Measurements from ENCODE around the gene SCUBE1.

Gene SCUBE1

DNA sequence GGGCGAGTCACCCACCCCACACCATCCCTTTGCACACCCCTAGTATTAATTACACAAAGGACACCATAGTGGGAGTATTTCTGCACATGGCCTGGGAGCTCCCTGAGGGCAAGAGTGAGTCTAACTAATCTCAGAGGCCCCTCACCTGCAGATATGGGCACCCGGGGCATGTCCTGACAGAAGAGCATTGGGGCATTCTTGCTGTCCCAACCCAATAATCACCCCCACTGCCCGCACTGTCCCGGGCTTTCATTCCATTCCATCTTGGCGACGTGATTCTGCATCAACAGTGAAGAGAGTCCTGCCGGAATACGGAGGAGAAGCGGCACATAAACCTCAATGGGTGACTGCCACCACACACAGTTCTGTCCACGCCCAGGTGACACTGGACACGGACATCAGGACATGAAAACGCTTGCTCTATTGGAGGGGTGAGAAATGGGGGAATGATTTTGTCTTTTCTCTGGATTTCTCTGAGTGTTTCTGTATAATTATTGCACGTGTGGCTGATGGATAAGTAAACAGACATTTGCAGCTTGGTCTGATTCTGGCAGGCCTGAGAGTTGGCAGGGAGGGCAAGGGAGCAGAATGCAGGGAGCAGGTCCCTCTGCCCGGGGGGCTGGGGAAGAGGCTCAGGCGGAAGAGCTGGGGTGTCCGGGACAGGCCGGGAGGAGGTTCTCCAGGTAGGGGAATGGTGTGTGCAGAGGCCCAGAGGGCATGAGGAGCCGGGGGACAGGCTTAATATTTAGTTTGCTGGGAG, 38.2 kb downstream of the SCUBE1 start:
- DNase-seq (ENCODE audit: insufficient read length, low spot score): no peak
- no peak for FAIRE-seq

GRCh38 chr22:43303751-43304150, 39.4 kb downstream of the SCUBE1 start:
- no peak for DNase-seq (ENCODE audit: insufficient read length, low spot score)
- FAIRE-seq: no peak

GRCh38 chr22:43303166-43303565, 40.0 kb downstream of the SCUBE1 start:
- no peak for FAIRE-seq

DNA sequence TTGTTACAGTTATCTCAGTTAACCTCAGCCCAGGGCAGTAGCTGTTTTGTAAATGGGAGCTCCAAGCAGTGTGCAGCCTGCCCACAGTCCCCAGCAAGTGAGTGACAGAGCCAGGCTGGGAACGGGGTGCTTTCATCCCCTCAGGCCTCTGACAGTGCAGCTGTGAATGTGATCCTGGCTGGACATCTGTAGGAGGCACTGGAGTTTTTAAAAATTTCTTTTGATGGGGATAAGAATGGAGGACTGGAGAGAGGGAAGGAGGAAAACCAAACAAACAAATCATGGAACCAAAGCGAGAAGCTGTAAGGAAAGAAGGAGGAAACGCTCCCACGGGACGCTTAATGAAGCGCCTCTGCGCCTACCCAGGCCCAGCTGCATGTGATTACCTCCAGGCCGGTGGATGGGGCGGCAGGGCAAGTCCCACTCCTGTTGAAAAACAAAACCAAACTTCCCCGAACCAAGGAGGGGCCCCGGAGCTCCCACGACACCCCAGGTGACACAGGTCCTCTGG, 40.6 kb downstream of the SCUBE1 start:
- no peak for FAIRE-seq

More at GRCh38 chr22:43303166-43303565, 40.0 kb downstream of the SCUBE1 start:
- DNase-seq (ENCODE audit: insufficient read length, low spot score): no peak

GRCh38 chr22:43301866-43302265, 41.3 kb downstream of the SCUBE1 start:
- FAIRE-seq (no peak), DNase-seq (ENCODE audit: insufficient read length, low spot score) (no peak)

More for the DNA sequence above, 40.6 kb downstream of the SCUBE1 start:
- no peak for DNase-seq (ENCODE audit: insufficient read length, low spot score)

DNA sequence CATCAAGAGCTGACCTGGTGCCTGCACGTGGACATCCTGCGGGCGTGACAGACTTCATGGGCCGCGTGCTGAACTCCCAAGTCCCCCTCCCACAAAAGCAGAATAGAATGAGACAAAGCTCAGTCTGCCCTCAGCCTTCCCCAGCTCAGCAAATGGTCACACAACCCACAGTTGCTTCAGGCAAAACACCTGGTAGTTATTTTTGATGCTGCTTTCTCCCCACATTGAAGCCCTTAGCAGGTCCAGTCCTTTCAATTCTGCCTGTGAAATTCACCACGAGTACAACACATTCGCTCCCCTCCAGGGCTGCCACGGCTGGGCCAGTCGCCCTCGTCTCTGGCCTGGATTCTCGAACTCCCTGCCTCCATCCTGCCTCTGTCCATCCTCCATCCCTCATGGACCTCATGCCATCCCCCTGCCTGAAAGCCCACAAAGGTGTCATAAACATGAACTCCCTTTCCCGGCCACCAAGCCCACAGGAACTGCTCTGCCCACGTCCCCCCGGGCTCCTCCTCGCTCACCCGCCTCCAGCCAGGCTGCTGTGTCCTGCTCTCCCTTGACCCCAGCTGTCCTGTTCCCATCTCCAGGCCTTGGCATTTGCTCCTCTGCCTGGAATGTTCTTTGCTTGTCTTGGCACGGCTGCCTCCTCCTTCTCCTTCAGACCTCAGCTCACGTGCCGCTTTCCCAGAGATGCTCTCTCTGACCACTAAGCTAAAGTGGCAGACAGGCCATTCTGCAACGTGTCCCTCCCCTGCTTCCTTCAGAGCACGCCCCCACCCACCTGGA, 42.1 kb downstream of the SCUBE1 start:
- FAIRE-seq: no peak

DNA sequence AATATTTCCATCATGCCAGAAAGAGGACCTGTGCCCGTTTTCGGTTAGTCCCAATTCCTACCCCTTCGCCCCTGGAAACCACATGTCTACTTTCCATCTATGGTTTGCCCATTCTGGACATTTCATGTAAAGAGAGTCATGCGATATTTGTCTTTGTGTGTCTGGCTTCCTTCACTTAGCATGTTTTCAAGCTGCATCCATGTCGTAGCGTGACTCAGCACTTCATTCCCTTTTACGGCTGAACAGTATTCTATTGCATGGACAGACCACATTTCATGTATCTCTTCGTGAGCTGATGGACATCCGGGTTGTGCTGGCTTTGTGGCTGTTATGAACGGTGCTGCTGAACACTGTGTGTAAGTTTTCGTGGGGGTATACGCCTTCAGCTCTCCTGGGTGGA, 43.4 kb downstream of the SCUBE1 start:
- no peak for FAIRE-seq
- DNase-seq (ENCODE audit: insufficient read length, low spot score): no peak

More for the DNA sequence above, 42.1 kb downstream of the SCUBE1 start:
- no peak for DNase-seq (ENCODE audit: insufficient read length, low spot score)

DNA sequence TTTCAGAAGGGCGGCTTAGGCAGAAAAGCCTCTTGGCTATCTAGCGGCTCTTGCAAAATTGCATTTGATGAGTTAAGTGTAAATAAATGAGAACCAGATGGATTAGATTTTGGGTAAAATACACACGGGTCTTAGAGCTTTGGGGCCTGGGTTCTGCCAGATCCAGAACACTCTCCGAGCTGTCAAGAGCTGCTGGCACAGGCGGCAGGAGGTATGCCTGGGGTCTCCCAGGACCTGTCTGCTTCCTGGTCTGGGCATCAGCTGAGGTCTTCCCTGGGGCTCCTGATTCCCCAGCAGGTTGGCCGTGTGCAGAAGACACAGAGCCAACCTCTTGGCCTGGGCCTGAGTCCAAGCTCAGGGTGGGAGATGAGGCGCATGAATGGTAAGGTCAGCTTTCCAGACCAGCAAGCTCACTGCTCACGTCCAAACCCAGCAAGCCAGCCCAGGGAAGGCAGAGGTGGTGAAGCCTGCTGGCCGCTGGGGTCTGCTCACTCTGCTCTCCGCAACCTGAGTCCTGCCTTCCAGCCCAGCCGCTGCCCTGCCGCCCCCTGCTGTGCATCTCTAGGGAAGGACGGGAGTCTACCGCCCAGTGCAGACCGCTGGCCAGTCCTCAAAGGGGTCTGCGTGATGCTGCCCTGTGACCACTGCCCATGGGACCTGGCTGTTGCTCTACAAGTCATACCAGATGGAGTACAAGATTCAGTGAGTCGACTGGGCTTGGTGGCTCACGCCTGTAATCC, 44.9 kb downstream of the SCUBE1 start:
- DNase-seq (ENCODE audit: insufficient read length, low spot score) (no peak), FAIRE-seq (no peak)

GRCh38 chr22:43297270-43298061, 45.7 kb downstream of the SCUBE1 start:
- FAIRE-seq: no peak
- DNase-seq (ENCODE audit: insufficient read length, low spot score): no peak

DNA sequence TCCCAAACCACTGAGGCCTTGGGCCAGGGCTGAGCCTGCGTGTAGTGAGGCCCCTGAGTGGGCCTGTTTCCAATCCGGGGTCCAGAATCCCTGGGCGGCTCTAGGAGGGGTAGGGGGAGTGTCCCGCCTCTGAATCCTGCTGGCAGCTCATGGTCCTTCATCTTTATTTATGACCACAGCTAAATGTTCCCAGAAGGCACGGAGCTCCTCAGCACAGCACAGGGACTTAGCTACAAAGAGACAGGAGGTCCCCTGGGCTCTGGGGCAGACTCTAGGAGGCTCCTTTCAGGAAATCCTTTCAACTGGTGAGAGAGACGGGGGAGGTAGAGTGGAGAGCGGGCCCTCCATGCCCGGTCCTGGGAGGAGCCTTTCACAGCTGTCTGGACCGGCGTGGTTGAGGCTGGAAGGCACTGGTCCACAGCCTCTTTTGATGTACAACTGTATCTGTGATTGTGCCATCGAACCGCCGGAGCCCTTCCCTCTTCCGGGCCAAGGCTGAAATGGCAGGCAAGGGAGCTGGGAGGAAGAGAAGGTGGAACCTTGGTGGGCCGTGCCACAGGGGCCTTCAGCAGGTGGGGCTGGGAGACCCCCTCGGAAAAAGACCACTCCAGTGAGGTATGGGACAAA, 46.8 kb downstream of the SCUBE1 start:
- FAIRE-seq: no peak
- DNase-seq (ENCODE audit: insufficient read length, low spot score): no peak

DNA sequence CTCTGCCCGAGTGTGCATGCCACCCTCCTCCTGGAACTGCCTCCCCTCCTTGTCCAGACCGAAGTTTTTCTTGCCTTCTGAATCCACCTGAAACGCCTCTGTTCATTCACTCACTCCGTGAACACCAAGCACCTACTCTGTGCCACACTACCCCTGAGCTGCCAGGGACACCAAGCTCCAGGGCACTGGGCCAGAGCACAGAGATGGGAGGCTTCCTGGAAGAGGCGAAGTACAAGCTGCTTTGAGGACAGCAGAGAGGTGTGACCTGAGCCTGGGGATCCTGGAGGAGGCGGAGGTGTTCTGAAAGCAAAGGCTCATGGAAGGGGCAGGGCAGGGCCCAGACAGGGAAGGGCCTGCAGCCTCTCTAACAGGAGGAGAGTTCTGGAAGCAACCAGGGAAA, 47.5 kb downstream of the SCUBE1 start:
- DNase-seq (ENCODE audit: insufficient read length, low spot score): no peak
- no peak for FAIRE-seq

DNA sequence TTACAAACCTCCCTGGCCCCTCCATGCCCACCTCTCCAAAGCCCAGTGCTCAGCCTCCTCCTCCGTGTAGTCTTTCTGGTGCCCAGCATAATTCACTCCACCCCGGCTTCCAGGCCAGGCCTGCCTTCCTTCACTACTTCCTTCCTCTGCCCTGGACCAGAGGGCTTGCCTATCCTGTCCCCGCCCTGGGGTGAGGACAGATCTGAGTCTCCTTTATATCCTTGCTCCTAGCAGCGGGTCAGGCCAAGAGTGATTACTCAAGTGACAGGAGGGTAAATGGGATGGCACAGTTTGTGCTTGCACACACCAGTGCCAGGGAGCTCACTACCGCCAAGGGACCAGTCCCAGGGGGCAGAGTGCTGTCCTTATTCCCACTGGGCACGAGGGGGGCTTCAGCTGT, 48.0 kb downstream of the SCUBE1 start:
- FAIRE-seq (no peak), DNase-seq (ENCODE audit: insufficient read length, low spot score) (no peak)

- FAIRE-seq: no peak
- DNase-seq (ENCODE audit: insufficient read length, low spot score): no peak
Measured at GRCh38 chr22:43293655-43294392, 49.3 kb downstream of the SCUBE1 start.

- DNase-seq (ENCODE audit: insufficient read length, low spot score): no peak
- FAIRE-seq: no peak
Measured at GRCh38 chr22:43293259-43293654, 49.9 kb downstream of the SCUBE1 start.

DNA sequence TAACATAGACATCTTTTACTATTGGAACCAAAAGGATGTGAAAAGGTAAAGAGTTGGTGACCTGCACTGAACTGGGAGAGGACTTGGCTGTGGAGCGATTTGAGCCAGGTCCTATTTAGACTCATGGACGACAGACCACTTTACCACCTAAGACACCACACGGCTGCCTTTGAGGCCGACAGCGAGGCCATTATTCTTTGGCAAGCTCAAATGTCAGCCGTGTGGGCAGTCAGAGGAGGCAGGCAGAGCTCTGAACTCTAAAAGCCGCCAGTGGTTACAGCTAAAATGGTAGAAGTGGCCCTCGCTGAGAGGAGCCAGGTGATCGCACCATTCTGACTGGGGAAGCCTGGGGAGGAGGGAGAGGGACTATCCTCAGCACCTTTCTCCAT, 50.5 kb downstream of the SCUBE1 start:
- DNase-seq (ENCODE audit: insufficient read length, low spot score) (no peak), FAIRE-seq (no peak)

GRCh38 chr22:43291381-43291780, 51.8 kb downstream of the SCUBE1 start:
- no peak for FAIRE-seq
- no peak for DNase-seq (ENCODE audit: insufficient read length, low spot score)

GRCh38 chr22:43289976-43290721, 53.0 kb downstream of the SCUBE1 start:
- no peak for FAIRE-seq
- no peak for DNase-seq (ENCODE audit: insufficient read length, low spot score)

- no peak for FAIRE-seq
Measured at GRCh38 chr22:43289531-43289963, 53.6 kb downstream of the SCUBE1 start.

More at GRCh38 chr22:43289531-43289963, 53.6 kb downstream of the SCUBE1 start:
- DNase-seq (ENCODE audit: insufficient read length, low spot score): no peak

Data from GM19239 (cell line).